Activated T-cell treated with anti-CD3 and anti-CD28 coated beads for 1 hour (primary cell): ENCODE measurements around the gene GAS6.
"Not testable (repeated sequence)": the region's sequence is repeated elsewhere in the genome, so short reads cannot be mapped to it uniquely, and the experiment has no call there.

Experiments used
- DNase-seq: peaks from one replicate; pipeline ENCODE4 v3.0.0-alpha.2; 2020; ENCODE audit warnings: low read depth

GAS6 gene

GRCh38 chr13:113863524-113864272 lies at the start of gene GAS6:
GAS6 (minus strand) TSS chr13:113864076; CDS start chr13:113863920, 156 bp downstream.
- no peak for DNase-seq

- DNase-seq = not testable (repeated sequence)
These were observed 49.5 kb upstream of the GAS6 start for GRCh38 chr13:113913408-113913807.

GRCh38 chr13:113912596-113912995 lies 48.7 kb upstream of the GAS6 start:
- DNase-seq = no peak

GRCh38 chr13:113907635-113908617 lies 44.0 kb upstream of the GAS6 start:
- no peak for DNase-seq

- no peak for DNase-seq
These were observed 42.7 kb upstream of the GAS6 start for GRCh38 chr13:113906571-113906970.

GRCh38 chr13:113905942-113906341 lies 42.1 kb upstream of the GAS6 start:
- no peak for DNase-seq

- DNase-seq = no peak
These were observed 41.1 kb upstream of the GAS6 start for GRCh38 chr13:113905018-113905417.

- DNase-seq = no peak
These were observed 40.5 kb upstream of the GAS6 start for GRCh38 chr13:113904411-113904810.

- DNase-seq = no peak
These were observed 40.0 kb upstream of the GAS6 start for GRCh38 chr13:113903912-113904311.

- no peak for DNase-seq
These were observed 39.3 kb upstream of the GAS6 start for GRCh38 chr13:113902986-113903775.

GRCh38 chr13:113902481-113902880 lies 38.6 kb upstream of the GAS6 start:
- no peak for DNase-seq

GRCh38 chr13:113901642-113902041 lies 37.8 kb upstream of the GAS6 start:
- no peak for DNase-seq

GRCh38 chr13:113901231-113901630 lies 37.4 kb upstream of the GAS6 start:
- DNase-seq = no peak

- no peak for DNase-seq
These were observed 36.8 kb upstream of the GAS6 start for GRCh38 chr13:113900646-113901045.

- no peak for DNase-seq
These were observed 34.5 kb upstream of the GAS6 start for GRCh38 chr13:113898391-113898790.

GRCh38 chr13:113897966-113898365 lies 34.1 kb upstream of the GAS6 start:
- DNase-seq = no peak

- DNase-seq = no peak
These were observed 33.3 kb upstream of the GAS6 start for GRCh38 chr13:113897161-113897560.

GRCh38 chr13:113895436-113895835 lies 31.6 kb upstream of the GAS6 start:
- DNase-seq = no peak

- no peak for DNase-seq
These were observed 27.1 kb upstream of the GAS6 start for GRCh38 chr13:113890774-113891480.

GRCh38 chr13:113889467-113889866 lies 25.6 kb upstream of the GAS6 start:
- DNase-seq = no peak

GRCh38 chr13:113888701-113889330 lies 24.9 kb upstream of the GAS6 start:
- no peak for DNase-seq
